Hepatic stellate cell (primary cell): ENCODE data around the gene HPS1.

Source experiments
- DNase-seq: peaks from one replicate; pipeline ENCODE4 v3.0.0; 2011; ENCODE audit warnings: low spot score

Gene HPS1

GRCh38 chr10:98463976-98464754 is 17.4 kb upstream of the HPS1 start:
- no peak for DNase-seq

- DNase-seq = no peak
Observed at GRCh38 chr10:98463016-98463415, 16.3 kb upstream of the HPS1 start.

DNA sequence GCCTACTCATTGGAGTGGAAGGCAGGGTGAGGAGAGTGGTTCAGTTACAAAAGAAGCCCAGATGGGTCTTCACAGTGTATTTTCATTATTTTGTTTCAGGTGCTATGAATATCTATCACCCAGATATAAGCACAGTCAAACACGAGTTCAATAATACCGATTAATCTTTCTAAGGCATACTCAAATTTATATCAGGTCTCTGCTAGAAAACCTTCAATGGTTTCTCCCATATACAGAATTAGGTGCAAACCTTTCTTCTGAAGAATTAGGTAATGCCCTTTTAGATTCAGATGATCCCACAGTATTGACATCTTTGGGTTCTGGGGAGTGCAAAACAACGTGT is 14.7 kb upstream of the HPS1 start:
- DNase-seq = no peak

- peak; percentile 81 for DNase-seq
Observed at GRCh38 chr10:98460837-98461499, 14.2 kb upstream of the HPS1 start.

DNA sequence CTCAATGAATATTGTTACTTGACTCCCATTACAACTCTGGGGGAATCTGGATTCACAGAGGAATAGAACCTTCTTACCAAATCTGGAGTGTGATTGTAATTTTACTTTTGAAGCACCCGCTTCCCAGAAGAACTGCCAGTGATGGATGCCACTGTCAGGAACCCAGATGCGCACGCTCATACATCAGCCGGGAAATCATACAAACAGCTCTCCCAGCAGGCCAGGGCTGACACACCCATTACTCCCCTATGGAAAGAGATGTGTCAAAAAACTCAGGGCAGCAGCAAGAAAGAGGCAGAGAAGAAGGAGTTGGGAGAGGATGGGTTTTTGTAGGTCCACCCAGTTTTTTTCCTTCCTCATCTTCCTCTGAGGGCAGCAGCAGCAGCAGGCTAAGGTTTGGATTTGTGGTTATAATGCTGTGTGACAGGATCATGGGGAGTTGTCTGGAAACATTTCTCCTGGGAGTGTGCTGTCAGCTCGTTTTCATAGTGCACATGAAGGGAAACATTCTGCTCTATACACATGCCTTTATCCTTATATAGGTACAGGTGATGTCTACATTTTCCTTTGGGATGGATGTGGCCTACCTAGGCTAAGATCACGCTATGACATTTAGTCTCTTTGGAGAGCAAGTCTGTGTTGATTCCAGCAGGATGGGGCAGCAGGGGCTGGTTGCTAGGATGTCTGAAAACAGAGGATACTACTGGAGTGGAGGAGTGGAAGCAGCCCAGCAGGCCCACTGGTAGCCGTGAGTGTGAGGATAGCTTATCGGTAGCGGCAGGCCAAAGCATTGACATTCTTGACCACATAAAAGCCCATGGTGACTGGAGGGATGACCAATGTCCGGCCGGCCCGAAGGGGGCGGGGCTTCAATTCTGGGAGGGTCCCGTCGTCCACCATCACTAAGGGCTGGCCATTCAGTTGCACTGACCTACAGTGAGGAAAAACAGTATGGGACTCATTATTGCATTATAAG is 12.4 kb upstream of the HPS1 start:
- no peak for DNase-seq

- no peak for DNase-seq
Observed at GRCh38 chr10:98457721-98458120, 11.0 kb upstream of the HPS1 start.

- DNase-seq = no peak
Observed at GRCh38 chr10:98456686-98457482, 10.1 kb upstream of the HPS1 start.

GRCh38 chr10:98456043-98456570 is 9.4 kb upstream of the HPS1 start:
- DNase-seq = no peak

GRCh38 chr10:98453729-98454128 is 7.0 kb upstream of the HPS1 start:
- DNase-seq = no peak

DNA sequence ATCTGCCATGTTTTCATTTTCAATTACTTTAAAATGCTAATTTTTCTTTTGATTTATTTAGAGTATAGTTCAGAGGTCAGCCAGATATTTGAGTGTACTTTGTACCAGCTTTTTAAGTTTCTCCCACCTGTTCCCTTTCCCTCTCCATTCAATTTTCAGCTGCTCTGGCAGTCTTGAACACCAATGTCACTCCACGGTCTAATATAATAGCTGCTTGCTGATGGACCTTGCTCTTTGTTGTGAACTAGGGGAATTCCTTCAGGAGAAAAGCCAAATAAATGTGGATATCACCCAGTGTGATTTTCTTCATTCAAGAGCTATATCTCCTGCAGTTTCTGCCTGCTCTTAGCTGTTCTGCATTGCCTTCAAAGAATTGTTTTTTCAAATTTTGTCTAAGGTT is 3.9 kb upstream of the HPS1 start:
- DNase-seq = no peak

- no peak for DNase-seq
Observed at GRCh38 chr10:98449287-98449686, 2.6 kb upstream of the HPS1 start.

- peak; percentile 24 for DNase-seq
Observed at GRCh38 chr10:98446151-98446660, 529 bp downstream of the HPS1 start.

DNA sequence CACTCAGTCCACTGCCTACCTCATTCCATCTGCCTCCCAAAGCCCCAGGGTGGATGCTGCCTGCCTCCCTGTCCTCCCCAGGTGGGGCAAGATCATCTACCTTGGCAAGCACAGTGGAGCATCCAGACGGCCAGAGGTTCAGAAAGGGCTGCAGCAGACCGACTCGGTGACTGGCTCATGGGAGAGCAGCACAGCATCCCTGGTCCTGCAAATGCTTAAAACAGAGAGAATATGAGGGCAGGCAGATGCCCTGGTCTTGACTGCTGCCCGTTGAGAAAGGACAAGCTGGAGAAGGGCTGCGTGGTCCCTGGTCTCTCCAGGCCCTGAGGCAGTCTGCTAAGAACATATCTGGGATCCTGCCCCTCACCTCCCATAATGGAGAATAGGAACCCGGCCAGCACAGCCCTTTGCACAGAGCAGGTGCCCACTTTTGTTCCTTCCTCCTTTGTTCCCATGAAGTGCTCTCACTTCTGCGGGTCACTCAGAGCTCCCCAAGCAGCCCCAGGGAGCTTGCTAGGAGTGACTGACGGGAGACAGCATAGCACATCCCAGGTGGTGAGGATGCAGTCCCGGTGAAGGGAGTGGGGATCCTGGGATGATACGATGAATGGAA is 1.4 kb downstream of the HPS1 start:
- DNase-seq = no peak

- DNase-seq = no peak
Observed at GRCh38 chr10:98444314-98445006, 2.3 kb downstream of the HPS1 start.

DNA sequence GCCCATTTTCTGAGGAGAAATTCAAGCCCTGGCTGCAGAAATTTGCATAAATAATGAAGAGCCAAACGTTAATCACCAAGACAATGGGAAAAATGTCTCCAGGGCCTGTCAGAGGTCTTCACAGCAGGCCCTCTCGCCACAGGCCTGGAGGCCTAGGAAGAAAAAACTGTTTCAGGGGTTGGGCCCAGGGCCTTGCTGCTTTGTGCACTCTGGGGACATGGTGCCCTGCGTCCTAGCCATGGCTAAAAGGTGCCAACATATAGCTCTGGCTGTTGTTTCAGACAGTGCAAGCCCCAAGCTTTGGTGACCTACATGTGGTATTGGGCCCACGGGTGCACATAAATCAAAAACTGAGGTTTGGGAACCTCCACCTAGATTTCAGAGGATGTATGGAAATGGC is 8.0 kb downstream of the HPS1 start:
- no peak for DNase-seq

DNA sequence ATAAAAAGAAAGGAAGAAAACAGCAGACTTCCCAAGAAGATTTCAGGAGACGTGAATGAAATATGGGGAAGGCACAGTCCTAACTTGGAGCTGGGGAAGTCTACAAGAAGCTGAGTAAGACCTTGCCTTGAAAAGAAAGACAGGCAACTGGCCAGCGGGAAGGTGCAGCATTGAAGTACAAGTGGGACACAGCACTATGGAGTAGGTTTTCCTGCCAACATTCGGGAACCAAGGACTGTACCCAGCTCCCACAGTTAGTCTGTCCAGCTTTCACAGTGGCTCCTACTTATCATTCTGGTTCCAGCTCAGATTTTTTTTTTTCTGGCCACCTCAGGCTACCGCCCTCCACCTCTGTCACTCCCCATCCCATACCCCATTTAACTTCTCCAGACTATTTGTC is 10.0 kb downstream of the HPS1 start:
- DNase-seq = no peak

DNA sequence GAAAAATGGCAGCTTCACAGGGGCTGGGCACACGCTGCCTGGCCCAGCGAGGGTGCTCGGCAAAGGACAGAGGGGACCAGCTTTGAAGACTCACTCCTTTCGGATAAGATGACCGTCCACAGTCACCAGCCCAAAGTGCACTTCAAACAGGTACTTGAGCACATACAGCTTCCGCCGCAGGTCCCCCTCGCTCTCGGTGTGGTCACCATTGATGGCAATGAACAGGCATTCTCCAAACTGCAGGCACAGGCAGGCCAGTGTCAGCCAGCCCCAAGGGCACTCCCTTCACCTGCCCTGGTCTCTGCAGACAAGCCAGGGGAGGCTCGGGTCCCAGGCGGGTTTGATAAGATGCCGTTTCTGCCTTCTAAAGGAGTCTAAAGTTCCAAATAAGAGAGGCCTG is 11.6 kb downstream of the HPS1 start:
- DNase-seq = no peak

- DNase-seq = peak; percentile 31
Observed at GRCh38 chr10:98433881-98434732, 12.6 kb downstream of the HPS1 start.

DNA sequence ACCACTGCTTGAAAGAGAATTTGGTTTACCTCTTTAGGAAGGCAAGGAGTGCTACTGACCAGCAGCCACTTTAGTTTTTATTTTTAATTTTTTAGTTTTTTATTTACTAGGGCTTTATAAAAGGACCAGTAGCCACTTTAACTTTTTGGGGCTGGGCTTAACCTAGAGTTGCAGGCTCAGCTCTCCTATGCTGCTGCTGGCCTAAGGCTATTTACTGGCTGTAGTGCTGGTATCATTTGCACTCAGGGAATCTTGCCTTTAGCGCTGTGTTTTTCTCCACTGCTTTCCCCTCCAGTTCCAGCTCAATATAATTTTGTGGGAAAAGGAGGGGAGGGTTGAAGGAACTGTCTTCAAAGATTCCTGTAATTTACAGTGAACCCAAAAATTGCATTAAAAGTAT is 13.4 kb downstream of the HPS1 start:
- no peak for DNase-seq
